Ureter (tissue), 1 donor: ENCODE results near the gene SLC28A1. TPM values are rescaled to one million over a fixed set of nuclear protein-coding genes. Genes with fewer than 3 reads are reported as not detected.

Source experiments
- DNase-seq: peaks from one replicate; pipeline ENCODE4 v3.0.0-alpha.2; 2020; ENCODE audit warnings: low spot score
- total RNA-seq: library from RNA; stranded (reverse); gene quantifications from one replicate; pipeline ENCODE4 v1.2.4, GENCODE V29; 2023
- donor health status: DM: yes; HTN: yes; CAD: no.

The SLC28A1 gene
- total RNA-seq, 1 donor from 2014 or later: not detected

DNA sequence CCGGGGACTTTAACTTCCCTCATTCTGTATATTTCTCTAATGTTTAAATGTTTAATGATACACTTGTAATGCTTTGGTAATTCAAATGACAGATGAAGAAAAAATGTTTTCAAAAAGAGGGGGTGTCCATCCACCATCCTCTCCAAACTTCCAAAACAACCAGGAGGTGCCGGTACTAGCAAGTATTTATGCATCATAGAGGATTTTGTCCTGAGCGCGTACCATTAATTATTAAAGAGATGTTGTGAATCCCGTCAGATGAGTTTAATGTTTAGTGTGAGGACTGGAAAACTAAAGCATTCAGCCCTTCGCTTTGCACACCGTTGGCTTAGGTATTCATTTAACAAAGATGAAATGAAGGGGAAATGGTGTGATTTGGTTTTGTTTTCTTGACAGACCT is 1.3 kb downstream of the SLC28A1 start:
- no peak for DNase-seq

DNA sequence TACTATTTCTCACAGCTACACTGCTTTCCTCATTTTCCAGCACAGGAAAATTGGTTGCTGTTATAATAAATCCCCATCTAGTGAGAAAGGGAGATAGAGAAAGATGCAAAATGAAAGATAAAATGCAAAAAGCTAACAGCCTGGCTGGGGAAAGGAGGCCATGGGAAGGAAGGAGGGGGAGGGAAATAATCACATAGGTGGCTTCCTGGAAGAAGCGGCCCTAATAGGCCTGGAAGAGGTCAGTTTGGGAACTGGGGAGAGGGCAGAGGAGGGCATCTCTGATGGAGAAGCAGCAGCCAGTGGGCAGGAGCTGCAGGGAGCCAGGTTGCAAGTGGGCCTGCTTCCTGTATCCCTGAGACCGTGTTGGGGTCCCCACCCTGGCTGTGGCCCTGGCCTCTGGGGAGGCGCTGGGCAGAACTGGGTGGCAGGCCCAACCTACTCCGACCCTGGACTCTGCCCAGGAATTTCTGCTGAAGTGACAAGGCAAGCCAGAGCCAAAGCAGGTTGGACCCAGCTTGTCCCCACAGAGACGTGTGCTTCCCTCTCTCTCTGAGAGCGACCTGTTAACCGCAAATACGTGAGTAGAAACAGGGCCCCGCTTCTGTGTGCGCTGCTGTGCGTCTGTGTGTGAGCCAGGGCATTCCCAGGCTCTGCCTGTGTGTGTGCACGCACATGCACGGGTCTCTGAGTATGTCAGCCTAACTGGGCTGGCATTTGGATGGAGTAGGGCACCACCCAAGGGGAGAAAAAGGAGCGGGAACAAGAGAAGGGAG is 1.9 kb downstream of the SLC28A1 start:
- no peak for DNase-seq

DNA sequence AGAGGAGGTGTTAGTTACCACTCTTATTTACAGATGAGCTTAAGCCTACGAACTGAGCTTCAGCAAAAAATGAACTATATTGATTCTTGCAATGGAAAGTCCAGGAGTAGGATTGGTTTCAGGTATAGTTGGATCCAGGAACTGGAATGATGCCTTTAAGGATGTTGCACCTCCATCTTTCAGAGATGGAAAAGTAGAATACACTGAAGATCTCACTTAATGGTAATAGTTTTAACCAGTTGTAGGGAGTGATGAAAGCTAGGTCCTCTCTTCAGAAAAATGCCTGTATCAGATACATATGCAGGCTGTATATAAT is 2.5 kb downstream of the SLC28A1 start:
- no peak for DNase-seq

DNA sequence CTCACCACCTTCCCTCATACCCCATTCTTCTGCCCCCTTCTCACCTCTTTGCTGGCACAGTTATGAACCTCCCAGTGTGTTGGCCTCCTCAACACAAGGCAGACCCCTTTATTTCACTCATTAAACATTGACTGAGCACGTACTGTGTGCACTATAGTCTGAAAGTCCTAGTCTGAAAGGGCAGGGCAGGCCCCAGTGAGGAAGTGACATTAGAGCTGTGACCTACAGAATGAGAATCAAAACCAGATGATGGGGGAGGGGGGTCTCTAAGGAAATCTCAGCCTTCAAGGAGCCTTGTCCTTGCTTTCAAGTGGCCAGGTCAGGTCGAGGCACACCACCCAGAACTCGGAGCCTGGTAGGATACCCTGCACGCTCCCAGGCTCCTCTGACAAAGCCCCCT is 3.5 kb downstream of the SLC28A1 start:
- DNase-seq: no peak

DNA sequence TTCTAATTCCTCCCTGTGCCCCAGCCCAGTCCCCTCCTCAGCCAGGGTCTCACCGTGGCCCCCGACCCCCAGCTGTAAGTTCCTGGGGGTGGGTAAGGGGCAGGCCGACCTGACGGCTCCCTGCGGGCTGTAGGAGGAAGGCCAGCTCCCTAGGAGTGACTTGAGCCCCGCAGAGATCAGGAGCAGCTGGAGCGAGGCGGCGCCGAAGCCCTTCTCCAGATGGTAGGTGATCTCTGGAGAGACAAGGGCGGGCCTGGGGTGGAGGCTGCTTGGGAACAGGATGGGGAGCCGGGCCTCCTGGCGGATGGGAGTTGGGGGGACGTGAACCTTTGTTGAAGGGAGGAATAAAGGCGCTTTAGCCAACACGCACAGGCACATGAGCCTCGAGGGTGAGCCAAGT is 4.2 kb downstream of the SLC28A1 start:
- no peak for DNase-seq

DNA sequence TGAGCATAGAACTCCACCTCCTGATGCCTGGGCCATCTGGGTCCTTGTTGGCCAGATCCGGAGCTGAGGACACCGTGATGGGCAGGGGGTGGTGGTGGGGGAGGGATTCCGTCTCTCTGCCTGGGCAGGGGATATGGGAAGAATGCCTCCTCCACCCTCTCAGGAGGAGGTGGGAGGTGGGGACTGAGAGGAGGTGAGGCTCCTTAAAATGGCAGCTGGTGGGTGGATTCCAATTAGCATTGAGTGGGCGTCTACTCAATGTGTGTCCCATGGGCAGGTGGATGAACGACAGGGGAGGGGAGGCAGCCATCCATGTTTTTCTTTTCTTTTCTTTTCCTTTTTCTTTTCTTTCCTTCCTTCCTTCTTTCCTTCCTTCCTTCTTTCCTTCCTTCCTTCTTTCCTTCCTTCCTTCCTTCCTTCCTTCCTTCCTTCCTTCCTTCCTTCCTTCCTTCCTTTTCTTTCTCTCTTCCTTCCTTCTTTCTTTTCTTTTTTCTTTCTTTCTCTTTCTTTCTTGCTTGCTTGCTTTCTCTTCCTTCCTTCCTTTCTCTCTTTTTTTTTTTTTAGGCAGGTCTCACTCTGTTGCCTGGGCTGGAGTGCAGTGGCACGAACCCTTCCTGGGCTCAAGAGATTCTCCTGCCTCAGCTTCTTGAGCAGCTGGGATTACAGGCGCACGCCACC is 5.0 kb downstream of the SLC28A1 start:
- no peak for DNase-seq

DNA sequence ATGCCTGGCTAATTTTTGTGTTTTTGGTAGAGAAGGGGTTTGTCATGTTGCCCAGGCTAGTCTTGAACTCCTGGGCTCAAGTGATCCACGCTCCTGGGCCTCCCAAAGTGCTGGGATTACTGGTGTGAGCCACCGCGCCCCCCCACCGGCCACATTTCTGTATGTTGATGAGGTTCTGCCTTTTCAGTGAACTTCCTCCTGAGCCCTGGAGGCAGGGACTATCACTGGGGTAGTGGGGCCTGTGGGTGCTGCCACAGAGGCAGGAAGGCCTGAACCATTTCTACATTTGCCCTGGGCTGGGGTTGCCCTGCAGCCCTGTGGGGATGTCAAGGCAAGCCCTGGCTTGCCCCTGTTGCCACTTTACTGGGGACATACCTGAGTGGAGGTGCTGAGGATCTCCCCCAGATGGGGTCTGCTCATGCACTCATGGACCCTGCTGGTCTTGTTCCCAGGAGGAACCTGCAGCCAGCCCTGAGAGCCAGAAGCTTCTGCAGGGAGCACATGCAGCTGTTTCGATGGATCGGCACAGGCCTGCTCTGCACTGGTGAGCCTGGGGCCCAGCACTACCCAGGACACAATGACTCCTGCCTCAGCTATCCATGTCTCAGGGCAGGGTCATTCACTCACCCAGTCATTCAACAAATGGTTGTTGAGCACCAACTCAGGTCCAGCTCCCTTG is 5.7 kb downstream of the SLC28A1 start:
- no peak for DNase-seq

DNA sequence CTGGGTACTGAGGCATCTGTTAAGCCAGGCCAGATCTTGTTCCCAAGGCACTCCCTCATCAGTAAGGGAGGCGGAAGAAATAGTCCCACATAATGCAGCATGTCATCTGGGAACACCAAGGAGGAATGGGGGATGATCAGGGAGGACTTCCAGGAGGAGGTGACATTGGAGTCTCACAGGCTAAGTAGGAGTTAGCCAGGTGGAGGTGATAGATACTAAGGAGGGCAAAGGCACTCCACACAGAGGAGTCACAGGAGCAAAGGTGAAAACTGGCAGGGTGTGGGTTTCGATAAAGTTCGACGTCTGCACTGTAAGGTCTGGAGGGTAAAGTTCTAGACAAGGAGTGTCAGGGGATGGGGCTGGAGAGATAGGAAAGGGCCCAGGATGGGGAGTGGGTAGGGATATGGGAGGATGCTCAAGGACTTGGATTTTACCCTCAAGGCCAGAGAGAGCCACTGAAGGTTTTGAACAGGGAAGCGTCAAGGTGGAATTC is 6.3 kb downstream of the SLC28A1 start:
- DNase-seq: no peak

DNA sequence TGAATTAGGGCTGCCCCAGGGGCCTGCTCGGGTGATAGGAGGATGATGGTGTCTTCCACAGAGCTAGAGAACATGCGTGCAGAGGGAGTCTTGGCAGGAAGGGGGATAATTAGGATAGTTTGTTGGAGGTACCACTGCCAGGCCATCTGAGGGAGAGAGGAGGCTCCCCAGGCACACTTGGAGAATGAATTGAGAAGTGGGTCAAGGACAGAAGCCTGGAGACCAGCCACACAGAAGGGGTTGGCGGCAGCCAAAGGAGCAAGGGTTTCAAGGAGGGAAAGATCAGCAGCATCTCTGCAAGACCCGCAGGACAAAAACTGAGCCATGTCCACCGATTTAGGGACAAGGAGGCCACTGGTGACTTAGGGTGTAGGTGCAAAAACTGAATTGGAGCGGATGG is 6.9 kb downstream of the SLC28A1 start:
- DNase-seq: no peak

DNA sequence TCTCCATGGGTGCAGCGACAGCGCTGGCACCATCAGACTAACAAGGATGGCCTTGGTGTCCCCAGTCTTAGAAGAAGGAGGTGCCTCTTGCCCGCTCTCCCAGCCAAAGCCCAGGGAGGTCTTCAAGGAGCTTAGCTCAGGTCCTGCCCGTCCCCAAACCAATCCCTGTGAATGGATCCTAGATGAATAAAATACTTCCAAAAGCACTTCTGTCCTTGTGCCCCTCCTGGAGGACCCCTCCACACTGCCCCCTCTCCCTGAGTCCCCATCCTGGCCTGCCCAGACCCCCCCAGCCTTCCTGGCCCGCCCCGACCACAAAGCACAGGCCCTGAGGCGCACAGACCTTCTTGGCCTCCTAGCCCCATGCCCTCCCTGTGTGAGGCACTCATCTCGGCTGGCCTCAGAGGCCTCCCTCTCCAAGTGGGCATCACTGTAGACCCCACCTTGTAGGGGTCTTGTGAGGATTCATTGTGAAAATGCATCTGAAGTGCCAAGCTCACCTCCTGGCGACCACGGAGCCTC is 8.4 kb downstream of the SLC28A1 start:
- no peak for DNase-seq

DNA sequence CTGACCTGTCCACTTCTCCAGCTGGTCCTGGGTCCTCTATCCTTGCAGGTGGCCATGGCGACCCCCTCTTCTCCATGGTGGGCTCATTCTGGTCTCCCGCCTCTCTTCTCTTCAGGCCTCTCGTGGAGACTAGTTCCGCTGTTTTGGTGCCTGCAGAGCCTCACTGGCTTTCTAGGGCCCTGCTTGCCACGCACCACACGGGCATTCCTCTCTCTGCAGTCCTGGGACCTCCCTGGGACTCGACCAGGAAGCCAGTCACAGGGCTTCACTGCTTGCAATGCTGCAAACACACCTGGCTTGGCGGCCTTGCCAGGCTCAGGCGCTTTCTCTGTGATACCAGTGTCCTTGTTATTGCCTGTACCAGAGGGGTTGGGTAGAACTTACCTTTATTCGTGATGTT is 9.1 kb downstream of the SLC28A1 start:
- no peak for DNase-seq

DNA sequence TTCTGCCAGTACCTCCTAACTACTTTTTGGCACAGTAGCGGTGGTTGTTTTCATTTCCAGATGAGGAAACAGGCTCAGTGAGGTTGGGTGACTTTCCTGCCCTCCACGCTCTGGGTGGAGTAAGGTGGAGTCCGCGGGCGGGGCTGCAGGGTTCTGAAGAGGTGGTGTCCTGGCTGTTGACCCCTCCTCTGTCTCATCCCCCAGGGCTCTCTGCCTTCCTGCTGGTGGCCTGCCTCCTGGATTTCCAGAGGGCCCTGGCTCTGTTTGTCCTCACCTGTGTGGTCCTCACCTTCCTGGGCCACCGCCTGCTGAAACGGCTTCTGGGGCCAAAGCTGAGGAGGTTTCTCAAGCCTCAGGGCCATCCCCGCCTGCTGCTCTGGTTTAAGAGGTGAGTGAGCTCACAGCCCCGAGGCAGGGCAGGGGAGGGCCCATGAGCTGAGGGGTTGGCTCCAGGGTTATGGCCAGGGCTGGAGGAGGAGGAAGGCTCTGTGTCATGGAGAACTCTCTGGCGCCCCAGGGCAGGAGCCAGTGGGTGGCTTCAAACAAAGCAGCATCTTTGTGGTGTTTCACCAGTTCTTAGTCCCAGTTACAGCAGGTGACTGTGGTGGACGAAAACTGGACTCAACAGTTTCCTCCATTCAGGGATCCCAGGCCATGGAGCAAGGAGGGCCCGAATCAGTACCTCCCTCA is 10.4 kb downstream of the SLC28A1 start:
- no peak for DNase-seq

DNA sequence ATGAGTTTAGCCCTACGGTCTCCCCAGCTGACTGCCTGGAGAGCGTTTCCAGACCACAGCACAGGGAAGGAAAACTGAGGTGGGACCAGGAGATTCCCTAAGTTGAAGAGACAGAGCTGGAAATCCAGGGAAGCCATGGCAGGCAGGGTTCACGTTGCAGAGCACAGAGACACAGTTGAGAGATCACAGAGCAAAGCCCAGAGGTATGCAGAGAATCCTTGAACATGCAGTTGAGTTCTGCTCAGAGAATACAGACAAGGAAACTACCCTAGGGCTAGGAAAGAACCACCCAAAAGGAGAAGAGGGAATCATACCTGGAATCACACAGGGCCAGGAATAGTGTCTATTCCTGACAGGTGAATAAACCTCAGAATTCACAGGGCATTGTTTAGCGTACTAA is 14.3 kb downstream of the SLC28A1 start:
- no peak for DNase-seq

DNA sequence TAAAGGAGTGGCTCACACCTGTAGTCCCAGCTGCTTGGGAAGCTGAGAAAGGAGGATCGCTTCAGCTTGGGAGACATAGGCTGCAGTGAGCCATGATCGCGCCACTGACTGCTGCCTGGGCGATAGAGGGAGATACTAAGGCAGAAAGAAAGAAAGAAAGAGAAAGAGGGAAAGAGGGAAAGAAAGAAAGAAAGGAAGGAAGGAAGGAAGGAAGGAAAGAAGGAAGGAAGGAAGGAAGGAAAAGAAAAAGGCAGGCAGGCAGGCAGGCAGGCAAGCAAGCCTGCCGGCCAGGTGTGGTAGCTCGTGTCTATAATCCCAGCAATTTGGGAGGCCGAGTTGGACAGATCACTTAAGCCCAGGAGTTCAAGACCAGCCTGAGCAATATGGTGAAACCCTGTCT is 15.3 kb downstream of the SLC28A1 start:
- no peak for DNase-seq

DNA sequence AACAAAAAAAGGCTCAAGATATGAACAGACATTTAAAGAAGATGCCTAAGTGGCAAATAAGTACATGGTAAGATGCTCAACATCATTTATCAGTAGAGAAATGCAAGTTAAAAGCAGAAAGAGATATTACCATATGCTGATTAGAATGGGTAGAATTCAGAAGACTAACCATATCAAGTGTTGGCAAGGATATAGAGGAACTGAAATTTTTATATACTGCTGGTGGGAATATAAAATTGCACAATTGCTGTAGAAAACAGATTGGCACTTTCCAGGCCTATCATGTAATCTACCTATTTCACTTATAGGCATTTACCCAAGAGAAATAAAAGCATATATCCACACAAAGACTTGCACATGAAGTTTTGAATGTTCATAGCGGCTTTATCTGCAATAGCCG is 17.1 kb downstream of the SLC28A1 start:
- no peak for DNase-seq

DNA sequence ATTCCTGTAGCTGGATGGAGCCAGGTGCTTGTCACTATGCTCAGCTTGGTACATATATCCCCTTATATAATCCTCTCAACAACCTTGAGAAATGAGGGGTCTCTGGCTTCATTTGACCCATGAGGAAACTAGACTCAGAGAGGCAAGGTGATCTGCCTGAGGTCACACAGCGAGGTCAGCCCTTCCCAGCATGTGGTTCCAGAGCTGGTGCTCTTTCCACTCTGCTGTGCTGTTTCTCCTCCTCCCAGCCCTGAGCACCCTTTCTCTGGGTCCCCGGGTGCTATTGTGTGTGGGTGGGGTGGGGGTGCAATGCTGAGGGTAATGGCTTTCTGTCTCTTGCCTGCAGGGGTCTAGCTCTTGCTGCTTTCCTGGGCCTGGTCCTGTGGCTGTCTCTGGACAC is 19.3 kb downstream of the SLC28A1 start:
- DNase-seq: no peak

DNA sequence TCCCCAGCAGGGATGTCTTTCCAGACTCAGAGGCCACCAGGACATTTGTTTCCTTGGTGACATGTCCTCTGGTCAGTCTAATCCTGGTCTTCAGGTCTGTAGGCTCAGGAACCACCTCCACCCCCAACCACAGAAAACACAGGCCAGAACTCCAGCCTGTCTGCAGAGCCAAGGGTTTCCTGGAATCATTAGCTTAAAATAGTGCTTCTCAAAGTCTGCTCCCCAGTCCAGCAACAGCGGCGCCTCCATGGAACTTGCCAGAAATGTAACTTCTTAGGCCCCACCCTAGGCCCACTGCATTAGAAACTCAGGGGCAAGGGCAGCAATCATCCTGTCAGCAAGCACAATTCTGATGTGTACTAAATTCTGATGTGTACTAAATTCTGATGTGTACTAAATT is 20.0 kb downstream of the SLC28A1 start:
- DNase-seq: no peak

DNA sequence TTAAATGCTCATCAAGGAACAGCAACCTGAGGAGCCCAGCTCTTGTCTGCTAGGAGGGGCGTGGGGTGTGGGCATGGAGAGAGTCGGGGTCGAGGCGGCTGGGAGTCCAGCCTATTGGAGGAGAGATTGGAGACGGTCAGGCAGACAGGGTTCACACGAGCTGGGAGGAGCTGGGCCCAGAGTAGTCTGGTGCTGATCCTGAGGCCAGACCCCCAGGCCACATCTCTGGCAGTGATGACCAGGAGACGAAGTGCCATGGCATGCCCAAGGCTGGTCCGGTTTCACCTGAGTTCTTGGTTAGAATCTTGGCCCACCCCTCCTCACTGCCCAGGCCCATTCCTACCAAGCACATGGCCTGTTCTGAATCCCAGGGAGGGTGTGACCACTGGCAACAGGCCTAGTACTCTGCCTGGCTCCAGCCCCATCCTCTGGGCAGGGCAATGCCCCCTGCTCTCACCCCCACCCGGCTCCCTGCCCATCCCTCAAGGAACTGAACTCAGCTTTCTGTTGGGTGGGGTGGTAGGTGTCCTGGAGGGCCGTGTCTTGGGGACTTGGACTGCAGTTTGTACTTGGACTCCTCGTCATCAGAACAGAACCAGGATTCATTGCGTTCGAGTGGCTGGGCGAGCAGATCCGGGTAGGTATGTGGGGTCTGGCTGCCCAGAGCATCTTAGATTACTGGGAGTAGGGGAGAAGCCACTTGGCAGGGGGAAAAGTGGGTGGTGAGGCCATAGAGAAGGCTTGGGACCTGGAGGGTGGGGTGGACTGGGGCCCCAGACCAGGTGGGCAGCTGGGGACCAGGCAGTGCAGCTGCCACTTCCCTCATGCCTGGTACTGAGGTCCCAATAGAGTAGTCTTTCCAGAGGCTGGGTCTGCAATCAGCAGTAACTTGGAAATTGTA is 20.8 kb downstream of the SLC28A1 start:
- no peak for DNase-seq

DNA sequence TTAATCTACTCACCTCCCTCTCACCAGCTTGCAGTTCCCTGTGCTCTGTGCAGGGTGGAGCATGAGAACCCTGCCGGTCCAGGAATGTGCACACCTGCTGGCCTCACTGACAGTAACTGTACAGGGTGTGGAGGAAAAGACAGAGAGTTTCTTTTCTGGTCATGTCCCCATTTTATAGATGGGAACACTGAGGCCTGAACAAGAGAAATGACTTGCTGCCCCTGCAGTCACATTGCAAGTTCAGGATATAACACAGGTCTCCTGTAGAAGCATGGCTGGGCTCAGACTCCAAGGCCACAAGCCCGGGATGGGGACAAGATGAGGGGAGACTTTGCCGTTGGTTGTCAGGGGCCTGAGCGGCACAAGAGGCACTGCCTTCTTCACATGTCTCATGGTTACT is 23.3 kb downstream of the SLC28A1 start:
- DNase-seq: no peak

DNA sequence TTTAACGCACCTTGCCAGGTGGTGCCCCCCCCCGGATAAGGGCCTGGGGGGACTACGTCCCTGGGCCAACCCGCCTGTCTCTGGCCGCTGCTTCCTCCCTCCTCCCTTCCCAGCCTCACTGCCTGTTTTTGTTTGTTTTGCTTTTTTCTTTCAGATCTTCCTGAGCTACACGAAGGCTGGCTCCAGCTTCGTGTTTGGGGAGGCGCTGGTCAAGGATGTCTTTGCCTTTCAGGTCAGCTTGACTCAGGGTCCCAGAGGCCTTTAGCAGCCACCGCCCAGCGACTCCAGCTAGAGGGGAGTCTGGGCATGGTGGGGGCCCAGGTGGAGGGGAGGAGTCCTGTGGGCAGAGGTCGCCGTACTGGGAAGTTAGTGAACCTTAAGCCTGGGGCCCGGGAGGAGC is 24.1 kb downstream of the SLC28A1 start:
- DNase-seq: no peak

DNA sequence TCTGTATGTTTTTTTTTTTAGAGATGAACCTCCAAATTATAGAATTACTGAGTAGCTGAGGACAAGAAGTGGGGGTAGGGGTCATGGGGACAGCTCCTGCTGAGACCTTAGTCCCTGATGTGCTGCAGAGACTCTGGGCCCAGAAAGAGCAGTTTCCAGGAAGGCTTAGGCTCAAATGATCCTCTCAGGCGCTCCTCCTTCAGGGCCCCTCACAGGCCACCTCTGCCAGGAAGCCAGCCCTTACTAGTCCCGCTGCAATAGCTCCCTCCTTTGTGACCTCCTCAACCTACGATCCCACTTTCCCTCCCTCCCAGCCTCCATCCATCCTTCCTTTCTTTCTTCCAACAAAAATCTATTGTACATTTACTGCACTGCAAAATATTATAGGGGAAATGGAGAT is 24.6 kb downstream of the SLC28A1 start:
- DNase-seq: no peak
